ENCODE data around the gene DRAP1.

DNA sequence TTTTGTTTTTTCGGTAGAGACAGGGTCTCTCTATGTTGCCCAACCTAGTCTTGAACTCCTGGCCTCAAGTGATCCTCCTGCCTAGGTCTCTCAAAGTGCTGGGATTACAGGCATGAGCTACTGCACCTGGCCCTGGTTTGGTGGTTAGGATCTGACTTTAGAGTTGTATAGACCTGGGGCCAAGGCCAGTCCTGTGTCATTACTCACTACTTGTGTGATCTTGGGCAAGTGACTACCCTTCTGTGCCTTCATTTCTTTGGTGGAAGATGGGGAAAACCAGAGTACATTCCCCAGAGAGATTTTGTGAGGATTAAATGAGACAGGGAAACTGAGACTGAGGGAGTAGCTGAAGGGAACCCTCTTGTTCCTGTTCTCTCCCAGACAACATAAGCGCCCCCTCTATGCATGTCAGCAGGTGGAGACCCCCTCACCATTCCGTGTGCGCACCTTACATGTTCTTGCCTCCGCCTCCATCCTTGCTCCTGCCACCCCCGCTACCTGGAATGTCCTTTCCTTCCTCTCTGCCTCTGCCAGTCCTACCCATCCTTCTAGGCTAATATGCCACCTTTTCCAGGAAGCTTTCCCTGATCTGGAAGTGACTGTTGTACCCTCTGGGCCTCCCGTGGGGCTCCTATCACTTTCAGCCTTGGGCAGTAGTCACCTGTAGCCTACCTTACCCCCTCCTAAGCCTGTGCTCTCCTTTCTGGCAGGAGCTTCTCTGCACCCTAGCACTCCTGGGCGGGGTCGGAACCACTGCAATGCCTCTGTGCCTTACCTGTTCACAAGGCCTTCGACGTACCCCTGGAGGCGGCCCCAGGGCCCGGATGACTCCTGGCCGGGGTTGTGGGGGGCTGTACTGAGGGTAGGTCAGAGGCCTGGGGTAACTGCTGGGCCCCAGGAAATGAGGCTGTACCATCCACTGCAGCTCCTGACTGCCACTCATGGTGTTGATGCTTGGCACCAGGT, 22.9 kb upstream of the DRAP1 start:
- TF ChIP-seq CTCF (IDR thresholded peaks at IDR 0.05) = no peak
- no peak for TF ChIP-seq POLR2A (IDR thresholded peaks at IDR 0.05)

Measured in thyroid gland (tissue), 4 donors.